GM18907 (cell line): ENCODE results near the gene CETN2.

Experiments used
- ATAC-seq: cut with Tn5 transposase; IDR thresholded peaks from one replicate; pipeline ENCODE4 v1.9.1; 2021; ENCODE audit warnings: mild to moderate bottlenecking, moderate library complexity; ENCODE audit not compliant: unreplicated experiment

Gene CETN2

GRCh38 chrX:152833378-152833777 lies 2.8 kb upstream of the CETN2 start:
- no peak for ATAC-seq

GRCh38 chrX:152832520-152832919 lies 2.0 kb upstream of the CETN2 start:
- no peak for ATAC-seq

DNA sequence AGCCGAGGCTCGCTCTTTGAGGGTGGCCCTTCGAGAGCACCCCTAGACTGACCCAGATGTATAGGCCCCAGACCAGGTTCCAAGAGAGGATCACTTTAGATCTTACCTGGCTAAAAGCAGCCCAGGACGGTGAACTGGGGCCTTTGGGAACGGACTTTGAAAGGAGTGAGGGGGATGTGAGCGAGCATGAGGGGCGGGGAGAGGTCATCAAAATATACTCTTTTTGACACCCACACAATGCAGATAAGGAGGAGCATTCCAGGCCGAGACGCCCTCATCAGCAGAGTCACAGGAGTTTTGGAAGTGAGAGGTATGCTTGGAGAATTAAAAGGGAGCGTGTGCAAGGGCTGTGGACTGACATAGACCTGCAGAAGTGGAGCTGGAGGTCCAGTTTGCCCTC lies 834 bp upstream of the CETN2 start:
- no peak for ATAC-seq

GRCh38 chrX:152824841-152825374 lies 5.6 kb downstream of the CETN2 start:
- ATAC-seq, result no peak

- no peak for ATAC-seq
These were observed 6.9 kb downstream of the CETN2 start for GRCh38 chrX:152823657-152824056.

GRCh38 chrX:152822383-152823086 lies 8.0 kb downstream of the CETN2 start:
- ATAC-seq, result no peak

GRCh38 chrX:152821145-152821765 lies 9.3 kb downstream of the CETN2 start:
- peak; percentile 47 for ATAC-seq

GRCh38 chrX:152819732-152820131 lies 10.8 kb downstream of the CETN2 start:
- no peak for ATAC-seq

GRCh38 chrX:152819266-152819665 lies 11.3 kb downstream of the CETN2 start:
- no peak for ATAC-seq

GRCh38 chrX:152818356-152818755 lies 12.2 kb downstream of the CETN2 start:
- no peak for ATAC-seq

GRCh38 chrX:152817078-152817764 lies 13.3 kb downstream of the CETN2 start:
- no peak for ATAC-seq

- ATAC-seq, result no peak
These were observed 16.5 kb downstream of the CETN2 start for GRCh38 chrX:152814048-152814447.

- no peak for ATAC-seq
These were observed 17.4 kb downstream of the CETN2 start for GRCh38 chrX:152813206-152813605.

GRCh38 chrX:152810403-152810802 lies 20.2 kb downstream of the CETN2 start:
- ATAC-seq, result no peak

- no peak for ATAC-seq
These were observed 24.5 kb downstream of the CETN2 start for GRCh38 chrX:152806035-152806434.

GRCh38 chrX:152798945-152799344 lies 31.6 kb downstream of the CETN2 start:
- ATAC-seq, result no peak

- ATAC-seq, result peak; percentile 84
These were observed 43.5 kb downstream of the CETN2 start for GRCh38 chrX:152787062-152787461.
